Measurements from ENCODE around the gene SLC44A3.

DNA sequence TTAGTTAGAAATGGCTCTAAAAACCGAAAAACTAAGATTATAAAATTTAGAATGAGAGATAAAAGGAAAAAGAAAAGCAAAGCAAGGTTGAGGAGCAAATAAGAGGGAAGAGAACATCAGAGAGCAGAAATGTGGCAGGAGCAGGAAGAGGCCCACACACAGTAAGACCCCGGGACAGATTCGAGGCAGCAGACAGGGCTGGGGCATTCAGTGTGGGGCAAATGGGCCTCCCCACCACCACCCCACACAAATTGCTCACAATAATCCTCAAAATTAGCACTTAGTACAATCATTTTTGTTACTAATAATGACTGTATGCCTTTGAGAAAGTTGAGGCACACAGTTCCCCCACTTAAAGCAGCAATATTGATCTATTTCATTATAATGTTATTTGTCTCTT lies 17.1 kb upstream of the SLC44A3 start:
- TF ChIP-seq POLR2A (IDR thresholded peaks at IDR 0.05) = no peak
- TF ChIP-seq, protein P1, sequence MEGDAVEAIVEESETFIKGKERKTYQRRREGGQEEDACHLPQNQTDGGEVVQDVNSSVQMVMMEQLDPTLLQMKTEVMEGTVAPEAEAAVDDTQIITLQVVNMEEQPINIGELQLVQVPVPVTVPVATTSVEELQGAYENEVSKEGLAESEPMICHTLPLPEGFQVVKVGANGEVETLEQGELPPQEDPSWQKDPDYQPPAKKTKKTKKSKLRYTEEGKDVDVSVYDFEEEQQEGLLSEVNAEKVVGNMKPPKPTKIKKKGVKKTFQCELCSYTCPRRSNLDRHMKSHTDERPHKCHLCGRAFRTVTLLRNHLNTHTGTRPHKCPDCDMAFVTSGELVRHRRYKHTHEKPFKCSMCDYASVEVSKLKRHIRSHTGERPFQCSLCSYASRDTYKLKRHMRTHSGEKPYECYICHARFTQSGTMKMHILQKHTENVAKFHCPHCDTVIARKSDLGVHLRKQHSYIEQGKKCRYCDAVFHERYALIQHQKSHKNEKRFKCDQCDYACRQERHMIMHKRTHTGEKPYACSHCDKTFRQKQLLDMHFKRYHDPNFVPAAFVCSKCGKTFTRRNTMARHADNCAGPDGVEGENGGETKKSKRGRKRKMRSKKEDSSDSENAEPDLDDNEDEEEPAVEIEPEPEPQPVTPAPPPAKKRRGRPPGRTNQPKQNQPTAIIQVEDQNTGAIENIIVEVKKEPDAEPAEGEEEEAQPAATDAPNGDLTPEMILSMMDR (IDR thresholded peaks at IDR 0.05) = no peak
